ENCODE measurements around the gene TMPRSS13. TPM values are rescaled to one million over a fixed set of nuclear protein-coding genes. Genes with fewer than 3 reads are reported as not detected.

TMPRSS13 gene
- total and polyA plus RNA-seq, 2 of the 13 experiments (the other 11 are each of a cell fraction or from before 2014, with no cell fraction given), result not detected

- no peak for TF ChIP-seq FOXP4 (CRISPR knock-in tag; IDR thresholded peaks at IDR 0.05)
- TF ChIP-seq ZBTB42 (CRISPR knock-in tag; IDR thresholded peaks at IDR 0.05), result no peak
- no peak for TF ChIP-seq PLSCR1 (CRISPR knock-in tag; IDR thresholded peaks at IDR 0.05; ENCODE audit: borderline replicate concordance)
- no peak for TF ChIP-seq IRF9 (CRISPR knock-in tag; IDR thresholded peaks at IDR 0.05; ENCODE audit: borderline replicate concordance)
- TF ChIP-seq GATAD2A (CRISPR knock-in tag; IDR thresholded peaks at IDR 0.05), result no peak
- TF ChIP-seq ZNF558 (CRISPR knock-in tag; IDR thresholded peaks at IDR 0.05; ENCODE audit: borderline replicate concordance), result no peak
These were observed 2.8 kb upstream of the TMPRSS13 start (continued) for GRCh38 chr11:117931971-117932370.

GRCh38 chr11:117931331-117931950 lies 2.2 kb upstream of the TMPRSS13 start:
- intact Hi-C loops (cut with micrococcal nuclease; ENCODE audit: unreplicated experiment) (no loop called here), in situ Hi-C loops (cut with HindIII; ENCODE audit: extremely low pct_ligation_motif_present, low pct_unique_long_range_greater_than_20kb) (loop anchor here (25.0 kb wide), 1 partner anchor 494 kb away; no protein-coding TSS in a partner anchor)
- H3K79me2 ChIP-seq (ENCODE audit: insufficient read depth, low read length), result no peaks in the 10 kb centered on the region
- H3K9ac ChIP-seq (ENCODE audit: insufficient read depth, low read depth, low read length), result no peak overlapping the region
- FAIRE-seq, result no peak
- no peak overlapping the region for H3K4me2 ChIP-seq (ENCODE audit: low read depth, low read length)
- no peak for TF ChIP-seq ZNF282 (IDR thresholded peaks at IDR 0.05; ENCODE audit: partially characterized antibody)
- TF ChIP-seq RFX3 (CRISPR knock-in tag; IDR thresholded peaks at IDR 0.05), result no peak
- no peak for TF ChIP-seq KLF11 (CRISPR knock-in tag; IDR thresholded peaks at IDR 0.05)
- no peak for TF ChIP-seq ZNF496 (CRISPR knock-in tag; IDR thresholded peaks at IDR 0.05; ENCODE audit: insufficient replicate concordance)
- TF ChIP-seq FOXM1 (CRISPR knock-in tag; IDR thresholded peaks at IDR 0.05), result no peak
- no peak for TF ChIP-seq PRMT3 (CRISPR knock-in tag; IDR thresholded peaks at IDR 0.05; ENCODE audit: borderline replicate concordance, low read depth)
- TF ChIP-seq ZNF431 (CRISPR knock-in tag; IDR thresholded peaks at IDR 0.05; ENCODE audit: borderline replicate concordance, low read depth), result no peak
- no peak for TF ChIP-seq MAX (IDR thresholded peaks at IDR 0.05)
- TF ChIP-seq EZH2 (conservative IDR thresholded peaks at IDR 0.05; ENCODE audit: low read depth, low read length), result no peak
- TF ChIP-seq FOXC1 (CRISPR knock-in tag; IDR thresholded peaks at IDR 0.05; ENCODE audit: borderline replicate concordance), result no peak
- H3K9me3 ChIP-seq (ENCODE audit: low read length), result no peaks in the 10 kb centered on the region
- ATAC-seq, result no peak
- ChIA-PET CTCF (ENCODE audit: low intra/inter-chr PET ratio, low total read pairs) (no interaction called here), POLR2A (no interaction called here)
- no peak for DNase-seq (ENCODE audit: low spot score)
- H3K4me3 ChIP-seq (replicated peaks in 1 of 3; ENCODE audit: insufficient read depth in 1 of 3, low read depth in 2 of 3, low read length in 3 of 3), result no peak overlapping the region
- 13% methylated on average over 8 of the region's 10 CpGs for WGBS (ENCODE audit: low lambda C conversion rate)
- no peaks in the 10 kb centered on the region for H3K4me1 ChIP-seq (ENCODE audit: insufficient read depth, low read length)
- H3K36me3 ChIP-seq (replicated peaks in 1 of 2; ENCODE audit: control insufficient read depth in 1 of 2, insufficient read depth in 2 of 2, low read length in 2 of 2), result no peaks in the 10 kb centered on the region
- BruUV-seq (replicated peaks), result no TSS peak
- peaks cover 4 to 63% of the 10 kb centered on the region in 2 experiments; a peak in 3 of 5 replicates for H3K27me3 ChIP-seq (ENCODE audit: control insufficient read depth in 1 of 2, insufficient read depth in 2 of 2, low read length in 2 of 2)
- no peaks in the 10 kb centered on the region for H4K20me1 ChIP-seq (ENCODE audit: insufficient read depth, low read length)
- H3K27ac ChIP-seq (ENCODE audit: extremely low read length, insufficient read depth, low read length), result no peak overlapping the region
- H2AFZ ChIP-seq (ENCODE audit: low read length), result no peak overlapping the region

Data from HepG2 (cell line).